GM19240 (cell line): ENCODE data around the gene OVOL3.
"Not testable (repeated sequence)": the region's sequence is repeated elsewhere in the genome, so short reads cannot be mapped to it uniquely, and the experiment has no call there.

Experiments
- DNase-seq: peaks from one replicate; pipeline ENCODE4 v3.0.0; 2011; ENCODE audit warnings: low spot score; ENCODE audit not compliant: insufficient read length

OVOL3 gene

GRCh38 chr19:36110487-36111199 is at the start of gene OVOL3:
OVOL3 (plus strand) TSS chr19:36111143; CDS start chr19:36111203, 60 bp downstream.
- no peak for DNase-seq

- no peak for DNase-seq
Observed at GRCh38 chr19:36061367-36061766, 49.6 kb upstream of the OVOL3 start.

- no peak for DNase-seq
Observed at GRCh38 chr19:36064826-36065225, 46.1 kb upstream of the OVOL3 start.

GRCh38 chr19:36067681-36068080 is 43.3 kb upstream of the OVOL3 start:
- DNase-seq = no peak

GRCh38 chr19:36068810-36069499 is 42.0 kb upstream of the OVOL3 start:
- not testable (repeated sequence) for DNase-seq

- no peak for DNase-seq
Observed at GRCh38 chr19:36072081-36072480, 38.9 kb upstream of the OVOL3 start.

GRCh38 chr19:36073121-36073876 is 37.6 kb upstream of the OVOL3 start:
- no peak for DNase-seq

GRCh38 chr19:36079389-36079945 is 31.5 kb upstream of the OVOL3 start:
- no peak for DNase-seq

GRCh38 chr19:36081385-36081784 is 29.6 kb upstream of the OVOL3 start:
- no peak for DNase-seq

- DNase-seq = no peak
Observed at GRCh38 chr19:36081894-36082293, 29.0 kb upstream of the OVOL3 start.

GRCh38 chr19:36082916-36083315 is 28.0 kb upstream of the OVOL3 start:
- no peak for DNase-seq

- DNase-seq = no peak
Observed at GRCh38 chr19:36084231-36085009, 26.5 kb upstream of the OVOL3 start.

GRCh38 chr19:36086326-36086725 is 24.6 kb upstream of the OVOL3 start:
- DNase-seq = no peak

- DNase-seq = no peak
Observed at GRCh38 chr19:36089847-36090246, 21.1 kb upstream of the OVOL3 start.

- DNase-seq = no peak
Observed at GRCh38 chr19:36090910-36091695, 19.8 kb upstream of the OVOL3 start.

- no peak for DNase-seq
Observed at GRCh38 chr19:36092566-36092965, 18.4 kb upstream of the OVOL3 start.

- DNase-seq = peak; percentile 27
Observed at GRCh38 chr19:36093146-36093662, 17.7 kb upstream of the OVOL3 start.

- DNase-seq = no peak
Observed at GRCh38 chr19:36093687-36094086, 17.3 kb upstream of the OVOL3 start.

GRCh38 chr19:36097036-36097435 is 13.9 kb upstream of the OVOL3 start:
- no peak for DNase-seq

- no peak for DNase-seq
Observed at GRCh38 chr19:36099166-36099785, 11.7 kb upstream of the OVOL3 start.
